ENCODE results near the gene CEP131. TPM values are rescaled to one million over a fixed set of nuclear protein-coding genes. Genes with fewer than 3 reads are reported as not detected.

The CEP131 gene
- polyA plus RNA-seq, 1 donor from 2014 or later, result 21.3 TPM

GRCh38 chr17:81200695-81201580, 21.8 kb downstream of the CEP131 start:
- Histone ChIP-seq H3K9me2 (ENCODE audit: insufficient read depth, low read length) (no peaks in the 10 kb centered on the region), H3K4me3 (ENCODE audit: low read length) (no peak overlapping the region), H3K27ac (ENCODE audit: low read length) (no peak overlapping the region), H3K36me3 (ENCODE audit: insufficient read depth, low read length) (no peaks in the 10 kb centered on the region), H3K9me3 (ENCODE audit: low read length) (no peaks in the 10 kb centered on the region), H4K20me1 (ENCODE audit: insufficient read depth) (no peaks in the 10 kb centered on the region), H3F3A (ENCODE audit: insufficient read depth, low read length, poor library complexity, severe bottlenecking) (no peaks in the 10 kb centered on the region), H3K9ac (ENCODE audit: low read length) (no peak overlapping the region), H3K79me2 (replicated peaks; ENCODE audit: insufficient read depth, low read length) (no peaks in the 10 kb centered on the region), H3K27me3 (ENCODE audit: insufficient read depth, low read depth, low read length) (no peaks in the 10 kb centered on the region), H2AFZ (ENCODE audit: low read depth, low read length) (no peak overlapping the region), H3K4me2 (ENCODE audit: low read length) (no peak overlapping the region)
- TF ChIP-seq EP300 (conservative IDR thresholded peaks at IDR 0.05; ENCODE audit: poor library complexity, severe bottlenecking) (no peak), POLR2AphosphoS5 (IDR thresholded peaks at IDR 0.05) (no peak), EZH2 (IDR thresholded peaks at IDR 0.05; ENCODE audit: borderline replicate concordance, insufficient read depth, low read length, poor library complexity, severe bottlenecking) (no peak), RAD21 (conservative IDR thresholded peaks at IDR 0.05) (peak; percentile 32), SMC3 (conservative IDR thresholded peaks at IDR 0.05; ENCODE audit: poor library complexity) (peak; percentile 52), TAF1 (IDR thresholded peaks at IDR 0.05; ENCODE audit: low read depth) (no peak), MXI1 (conservative IDR thresholded peaks at IDR 0.05; ENCODE audit: poor library complexity, severe bottlenecking) (no peak), REST (IDR thresholded peaks at IDR 0.05; ENCODE audit: borderline replicate concordance) (no peak), CTCF (IDR thresholded peaks at IDR 0.05; ENCODE audit: poor library complexity, severe bottlenecking) (peak; percentile 53)

- H3K27ac ChIP-seq (ENCODE audit: low read length), result no peak overlapping the region
- no peaks in the 10 kb centered on the region for H3K79me2 ChIP-seq (replicated peaks; ENCODE audit: insufficient read depth, low read length)
- no peak for TF ChIP-seq POLR2AphosphoS5 (IDR thresholded peaks at IDR 0.05)
- no peak for TF ChIP-seq TAF1 (IDR thresholded peaks at IDR 0.05; ENCODE audit: low read depth)
- no peak for TF ChIP-seq CTCF (IDR thresholded peaks at IDR 0.05; ENCODE audit: poor library complexity, severe bottlenecking)
- no peak for TF ChIP-seq MXI1 (conservative IDR thresholded peaks at IDR 0.05; ENCODE audit: poor library complexity, severe bottlenecking)
- no peak for TF ChIP-seq EP300 (conservative IDR thresholded peaks at IDR 0.05; ENCODE audit: poor library complexity, severe bottlenecking)
- no peak for TF ChIP-seq REST (IDR thresholded peaks at IDR 0.05; ENCODE audit: borderline replicate concordance)
- TF ChIP-seq EZH2 (IDR thresholded peaks at IDR 0.05; ENCODE audit: borderline replicate concordance, insufficient read depth, low read length, poor library complexity, severe bottlenecking), result no peak
- TF ChIP-seq RAD21 (conservative IDR thresholded peaks at IDR 0.05), result no peak
- TF ChIP-seq SMC3 (conservative IDR thresholded peaks at IDR 0.05; ENCODE audit: poor library complexity), result no peak
- no peaks in the 10 kb centered on the region for H3K36me3 ChIP-seq (ENCODE audit: insufficient read depth, low read length)
- H4K20me1 ChIP-seq (ENCODE audit: insufficient read depth), result no peaks in the 10 kb centered on the region
- H3K4me2 ChIP-seq (ENCODE audit: low read length), result no peak overlapping the region
- no peak overlapping the region for H3K9ac ChIP-seq (ENCODE audit: low read length)
- H3K27me3 ChIP-seq (ENCODE audit: insufficient read depth, low read depth, low read length), result no peaks in the 10 kb centered on the region
- H3K9me3 ChIP-seq (ENCODE audit: low read length), result no peaks in the 10 kb centered on the region
- H3F3A ChIP-seq (ENCODE audit: insufficient read depth, low read length, poor library complexity, severe bottlenecking), result no peaks in the 10 kb centered on the region
- H3K9me2 ChIP-seq (ENCODE audit: insufficient read depth, low read length), result no peaks in the 10 kb centered on the region
- no peak overlapping the region for H3K4me3 ChIP-seq (ENCODE audit: low read length)
- H2AFZ ChIP-seq (ENCODE audit: low read depth, low read length), result no peak overlapping the region
Observed at GRCh38 chr17:81200201-81200600, 22.6 kb downstream of the CEP131 start.
